ENCODE data around the gene NUMA1. TPM values are rescaled to one million over a fixed set of nuclear protein-coding genes. Genes with fewer than 3 reads are reported as not detected.

Gene NUMA1
- total RNA-seq, 1 donor from 2014 or later = 289 TPM

DNA sequence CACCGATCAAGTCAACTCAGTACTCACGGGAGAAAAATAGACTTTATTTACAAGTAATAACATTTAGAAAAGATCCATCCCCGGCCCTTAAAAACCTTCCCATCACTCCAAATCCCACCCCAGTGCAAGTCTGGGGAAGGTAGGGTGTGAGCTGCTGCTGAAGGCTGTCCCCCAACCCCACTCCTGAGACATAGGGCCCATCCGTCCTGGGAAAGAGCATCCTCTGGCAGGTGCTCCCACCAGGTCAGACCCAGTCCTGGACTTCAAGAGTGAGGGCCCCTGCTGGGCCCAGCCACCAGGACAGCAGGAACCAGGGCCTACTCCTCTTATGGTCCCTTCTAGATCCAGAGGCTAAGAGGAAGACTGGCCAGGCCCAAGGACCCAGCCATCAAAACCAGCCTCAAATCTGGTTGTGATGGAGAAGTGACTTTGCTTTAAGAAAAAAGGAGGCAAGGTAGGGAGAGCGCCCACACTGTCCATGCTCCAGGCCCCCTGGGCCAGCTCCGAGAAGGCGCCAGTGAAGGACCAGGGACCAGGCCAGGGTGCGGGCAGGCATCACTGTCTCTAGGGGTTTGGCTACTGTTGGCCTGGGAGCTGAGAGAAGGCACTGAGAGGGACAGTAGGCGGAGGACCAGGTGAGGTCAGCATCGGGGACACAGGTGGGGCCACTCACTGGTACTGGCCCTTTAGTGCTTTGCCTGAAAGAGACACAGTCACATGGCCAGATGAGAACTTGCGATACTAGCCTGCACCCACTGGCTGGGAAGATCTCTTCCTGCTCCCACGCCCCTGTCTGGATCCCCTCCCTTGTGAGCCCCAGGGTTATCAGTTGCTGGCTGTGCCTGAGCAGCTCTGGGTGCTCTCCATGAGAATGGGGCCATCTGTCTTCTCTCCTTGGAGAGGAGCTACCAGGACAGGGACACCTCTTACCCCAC is 77.2 kb downstream of the NUMA1 start:
- no peaks in the 10 kb centered on the region for H3K27me3 ChIP-seq
- no peak overlapping the region for H3K27ac ChIP-seq
- H3K4me1 ChIP-seq = peaks cover 8% of the 10 kb centered on the region in 2 donors
- TF ChIP-seq, protein P1, sequence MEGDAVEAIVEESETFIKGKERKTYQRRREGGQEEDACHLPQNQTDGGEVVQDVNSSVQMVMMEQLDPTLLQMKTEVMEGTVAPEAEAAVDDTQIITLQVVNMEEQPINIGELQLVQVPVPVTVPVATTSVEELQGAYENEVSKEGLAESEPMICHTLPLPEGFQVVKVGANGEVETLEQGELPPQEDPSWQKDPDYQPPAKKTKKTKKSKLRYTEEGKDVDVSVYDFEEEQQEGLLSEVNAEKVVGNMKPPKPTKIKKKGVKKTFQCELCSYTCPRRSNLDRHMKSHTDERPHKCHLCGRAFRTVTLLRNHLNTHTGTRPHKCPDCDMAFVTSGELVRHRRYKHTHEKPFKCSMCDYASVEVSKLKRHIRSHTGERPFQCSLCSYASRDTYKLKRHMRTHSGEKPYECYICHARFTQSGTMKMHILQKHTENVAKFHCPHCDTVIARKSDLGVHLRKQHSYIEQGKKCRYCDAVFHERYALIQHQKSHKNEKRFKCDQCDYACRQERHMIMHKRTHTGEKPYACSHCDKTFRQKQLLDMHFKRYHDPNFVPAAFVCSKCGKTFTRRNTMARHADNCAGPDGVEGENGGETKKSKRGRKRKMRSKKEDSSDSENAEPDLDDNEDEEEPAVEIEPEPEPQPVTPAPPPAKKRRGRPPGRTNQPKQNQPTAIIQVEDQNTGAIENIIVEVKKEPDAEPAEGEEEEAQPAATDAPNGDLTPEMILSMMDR (IDR thresholded peaks at IDR 0.05) = no peak
- DNase-seq (ENCODE audit: low spot score in 2 of 2) = peak in 1 of 2 donors; percentile 43
- intact Hi-C loops (cut with DNase I) = no loop called here
- H3K9me3 ChIP-seq = no peaks in the 10 kb centered on the region
- no peak overlapping the region for H3K4me3 ChIP-seq
- peaks cover 67 to 70% of the 10 kb centered on the region in 2 donors for H3K36me3 ChIP-seq

GRCh38 chr11:72001834-72002591 is 78.3 kb downstream of the NUMA1 start:
- Histone ChIP-seq H3K27me3 (no peaks in the 10 kb centered on the region), H3K4me1 (peaks cover 8% of the 10 kb centered on the region in 2 donors), H3K36me3 (peaks cover 56 to 60% of the 10 kb centered on the region in 2 donors), H3K9me3 (no peaks in the 10 kb centered on the region), H3K4me3 (no peak overlapping the region), H3K27ac (peak overlapping the region in 1 of 2 donors; percentile 5)
- TF ChIP-seq, protein P1 (IDR thresholded peaks at IDR 0.05) = no peak
- intact Hi-C loops (cut with DNase I) = no loop called here
- peak in 1 of 2 donors; percentile 54 for DNase-seq (ENCODE audit: low spot score in 2 of 2)

- intact Hi-C loops (cut with DNase I) = no loop called here
- H3K4me1 ChIP-seq = peaks cover 8% of the 10 kb centered on the region in 2 donors
- H3K9me3 ChIP-seq = no peaks in the 10 kb centered on the region
- peak overlapping the region in 1 of 2 donors; percentile 5 for H3K27ac ChIP-seq
- TF ChIP-seq, protein P1 (IDR thresholded peaks at IDR 0.05) = no peak
- DNase-seq (ENCODE audit: low spot score in 2 of 2) = peak in 1 of 2 donors; percentile 58
- no peaks in the 10 kb centered on the region for H3K27me3 ChIP-seq
- H3K4me3 ChIP-seq = no peak overlapping the region
- peaks cover 48 to 59% of the 10 kb centered on the region in 2 donors for H3K36me3 ChIP-seq
Observed at GRCh38 chr11:72001285-72001684, 79.1 kb downstream of the NUMA1 start.

DNA sequence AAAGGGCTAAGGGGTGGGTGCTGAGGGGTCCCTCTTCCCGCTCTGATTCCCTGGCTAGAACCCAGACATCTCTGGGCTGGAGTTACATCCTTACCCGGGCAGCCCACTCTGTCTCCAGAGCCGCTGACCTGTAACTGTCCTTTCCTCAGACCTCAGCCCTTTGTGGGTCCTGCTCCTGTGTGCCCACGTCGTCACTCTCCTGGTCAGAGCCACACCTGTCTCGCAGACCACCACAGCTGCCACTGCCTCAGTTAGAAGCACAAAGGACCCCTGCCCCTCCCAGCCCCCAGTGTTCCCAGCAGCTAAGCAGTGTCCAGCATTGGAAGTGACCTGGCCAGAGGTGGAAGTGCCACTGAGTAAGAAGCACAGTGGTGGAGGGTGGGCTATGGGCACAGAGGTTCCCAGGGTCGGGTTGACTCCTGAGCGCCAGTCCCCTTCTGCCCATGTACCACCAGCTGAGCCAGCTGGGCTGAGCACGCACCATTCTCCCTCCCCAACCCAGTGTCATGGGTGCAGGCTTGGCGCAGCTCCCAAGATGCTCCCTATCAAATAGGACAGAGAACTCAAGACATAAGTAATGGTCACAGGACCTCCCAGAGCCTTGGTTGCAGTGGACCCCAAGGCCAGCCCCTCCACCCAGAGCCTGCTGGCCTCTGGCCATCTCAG is 80.0 kb downstream of the NUMA1 start:
- intact Hi-C loops (cut with DNase I) = no loop called here
- DNase-seq (ENCODE audit: low spot score in 2 of 2) = peak in 1 of 2 donors; percentile 54
- Histone ChIP-seq H3K27ac (peak overlapping the region; percentile 59 to 67), H3K4me3 (no peak overlapping the region), H3K36me3 (peaks cover 46 to 59% of the 10 kb centered on the region in 2 donors), H3K27me3 (no peaks in the 10 kb centered on the region), H3K4me1 (peaks cover 8% of the 10 kb centered on the region in 2 donors), H3K9me3 (no peaks in the 10 kb centered on the region)
- TF ChIP-seq, protein P1 (IDR thresholded peaks at IDR 0.05) = no peak

GRCh38 chr11:71999798-72000197 is 80.5 kb downstream of the NUMA1 start:
- H3K4me3 ChIP-seq = peak overlapping the region; percentile 7 to 45
- H3K4me1 ChIP-seq = peaks cover 8% of the 10 kb centered on the region in 2 donors
- intact Hi-C loops (cut with DNase I) = no loop called here
- no peaks in the 10 kb centered on the region for H3K27me3 ChIP-seq
- peaks cover 44 to 54% of the 10 kb centered on the region in 2 donors for H3K36me3 ChIP-seq
- H3K27ac ChIP-seq = peak overlapping the region; percentile 59 to 67
- DNase-seq (ENCODE audit: low spot score in 2 of 2) = peak in 1 of 2 donors; percentile 64
- TF ChIP-seq, protein P1 (IDR thresholded peaks at IDR 0.05) = no peak
- no peaks in the 10 kb centered on the region for H3K9me3 ChIP-seq

Data from ascending aorta (tissue), 2 donors.